HL-60/S4 treated with phorbol 12-myristate 13-acetate at 8.2 ng/mL for 4 days and 3 days (cell line): ENCODE results near the gene GRAMD4.

Experiments used
- in situ Hi-C: fragments of 300-500 bp; cut with MboI; formaldehyde crosslinking; loops from 2 replicates; pipeline ENCODE4 v1.15.0; 2022; ENCODE audit warnings: low sequenced_read_pairs

Gene GRAMD4

DNA sequence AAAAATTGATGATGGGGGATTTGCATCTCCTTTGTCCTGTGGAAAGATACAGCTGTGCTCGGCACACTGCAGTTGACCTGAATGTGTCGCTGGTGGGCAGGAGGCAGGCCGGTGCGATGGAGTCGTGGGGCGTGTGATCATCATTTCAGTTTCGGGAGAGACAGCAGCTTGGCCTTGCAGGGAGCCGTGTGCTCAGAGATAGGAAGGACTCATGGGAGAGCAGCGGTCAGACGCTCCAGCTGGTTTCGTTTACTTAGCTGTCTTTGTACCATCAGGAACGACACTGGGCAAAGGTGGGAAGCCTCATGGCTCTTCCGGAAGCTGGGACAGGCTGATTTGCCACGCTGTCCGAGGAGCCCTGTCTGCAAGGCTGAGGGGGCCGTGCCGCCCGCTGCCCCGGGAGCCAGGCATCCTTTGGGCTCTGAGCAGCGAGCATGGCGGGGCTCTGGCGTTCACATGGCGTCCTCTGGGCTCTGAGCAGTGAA is 32.7 kb downstream of the GRAMD4 start:
- in situ Hi-C loops, result no loop called here

DNA sequence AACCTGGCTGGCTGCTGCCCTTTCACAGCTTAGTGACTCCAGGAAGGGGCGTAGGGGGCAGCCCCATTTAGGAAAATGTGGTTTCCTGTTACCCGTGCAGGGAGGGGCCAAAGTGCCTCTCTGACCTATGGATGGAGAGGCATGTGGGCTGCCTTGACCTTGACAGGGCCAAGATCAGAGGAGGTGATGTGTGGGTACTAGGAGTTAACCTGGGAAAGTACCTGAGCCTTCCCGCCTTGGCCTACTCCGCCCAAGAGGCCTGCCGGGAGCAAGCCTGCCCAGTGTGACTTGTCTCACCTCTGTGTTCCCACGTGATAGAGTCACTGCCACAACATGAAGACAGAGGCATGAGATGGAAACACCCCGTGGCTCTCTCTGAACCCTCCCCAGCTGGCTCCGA is 33.4 kb downstream of the GRAMD4 start:
- in situ Hi-C loops, result no loop called here

DNA sequence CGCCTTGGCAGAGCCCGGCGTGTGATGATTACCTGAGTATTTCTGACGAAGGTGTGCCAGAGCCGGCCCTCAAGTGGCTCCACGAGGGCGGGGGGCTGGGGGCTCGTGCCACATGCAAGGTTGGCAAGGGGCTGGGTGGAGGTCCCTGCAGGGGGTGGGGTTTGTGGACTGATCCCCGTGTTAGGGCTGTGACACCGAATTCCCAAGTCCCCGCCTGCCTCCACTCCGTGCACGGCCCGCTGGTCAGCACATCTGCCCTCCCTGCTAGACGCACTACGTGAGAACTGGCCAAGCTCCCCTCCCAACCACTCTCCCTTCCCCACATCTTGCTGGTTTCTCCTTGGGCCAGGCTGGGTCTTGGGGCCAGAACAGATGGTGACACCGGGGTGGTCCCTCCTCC is 34.2 kb downstream of the GRAMD4 start:
- in situ Hi-C loops, result no loop called here

DNA sequence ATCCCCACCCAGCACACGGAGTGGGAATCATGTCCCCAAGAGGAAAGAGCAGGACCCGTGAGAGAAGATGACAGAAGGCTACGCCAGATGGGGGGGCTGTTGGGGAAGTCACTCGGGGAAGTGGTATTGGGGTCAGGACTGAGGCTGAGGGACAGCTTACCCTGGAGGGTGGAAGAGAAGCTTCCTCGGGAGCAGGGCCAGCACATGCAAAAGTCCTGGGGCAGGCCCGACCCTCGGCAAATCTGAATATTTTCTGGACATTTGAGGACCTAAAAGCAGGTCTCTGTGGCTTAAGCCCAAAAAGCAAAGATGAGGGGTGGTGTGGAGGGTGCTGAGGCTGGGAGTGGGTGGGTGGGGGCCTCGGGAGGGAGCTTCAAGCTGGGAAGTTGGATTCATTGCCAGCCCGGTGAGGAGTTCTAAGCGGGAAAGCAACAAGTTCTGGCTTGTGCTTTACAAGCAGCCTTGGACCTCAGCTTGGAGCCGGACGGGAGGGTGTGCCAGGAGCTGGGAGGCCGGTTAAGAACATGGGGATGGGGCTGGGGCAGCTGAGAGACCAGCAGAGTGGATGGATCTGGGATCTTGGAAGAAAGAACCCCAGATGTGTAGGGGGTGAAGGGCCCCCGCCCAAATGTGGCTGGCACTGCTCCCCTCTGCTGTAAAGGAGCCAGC is 34.9 kb downstream of the GRAMD4 start:
- in situ Hi-C loops, result no loop called here

DNA sequence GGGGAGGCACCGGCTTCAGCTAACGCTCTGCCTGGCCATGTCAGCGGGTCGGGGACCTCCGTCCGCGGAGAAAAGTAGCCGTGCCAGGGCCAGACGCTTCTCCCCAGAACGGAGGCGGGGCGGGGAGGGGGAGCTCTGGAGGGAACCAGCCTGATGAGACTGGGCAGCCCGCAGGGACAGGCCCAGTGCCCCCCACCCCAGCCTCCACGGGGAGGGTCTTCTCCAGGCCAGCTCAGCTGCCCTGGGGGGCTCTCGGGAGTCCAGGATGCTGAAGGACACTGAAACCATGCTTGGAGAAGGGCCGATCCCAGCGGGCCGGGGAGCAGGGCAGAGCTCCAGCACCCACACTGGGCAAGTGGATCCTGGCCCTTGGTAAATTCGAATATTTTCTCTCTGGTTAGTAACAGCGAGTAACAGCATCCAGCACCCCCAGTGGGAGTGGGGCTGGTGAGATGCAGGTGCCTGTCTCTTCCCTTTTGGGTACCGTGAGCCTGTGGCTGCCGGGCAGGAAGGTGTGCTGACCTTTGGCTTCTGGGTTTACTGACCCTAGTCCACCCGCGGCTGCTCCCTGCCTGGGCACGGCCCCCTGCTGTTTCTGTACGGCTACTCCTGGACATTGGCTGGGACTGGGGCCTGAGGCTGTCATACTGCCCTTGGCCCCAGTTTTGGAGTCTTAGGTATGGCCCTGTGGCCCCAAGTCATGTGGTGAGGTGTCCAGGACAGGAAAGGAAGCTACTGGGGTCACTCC is 35.8 kb downstream of the GRAMD4 start:
- in situ Hi-C loops, result no loop called here

DNA sequence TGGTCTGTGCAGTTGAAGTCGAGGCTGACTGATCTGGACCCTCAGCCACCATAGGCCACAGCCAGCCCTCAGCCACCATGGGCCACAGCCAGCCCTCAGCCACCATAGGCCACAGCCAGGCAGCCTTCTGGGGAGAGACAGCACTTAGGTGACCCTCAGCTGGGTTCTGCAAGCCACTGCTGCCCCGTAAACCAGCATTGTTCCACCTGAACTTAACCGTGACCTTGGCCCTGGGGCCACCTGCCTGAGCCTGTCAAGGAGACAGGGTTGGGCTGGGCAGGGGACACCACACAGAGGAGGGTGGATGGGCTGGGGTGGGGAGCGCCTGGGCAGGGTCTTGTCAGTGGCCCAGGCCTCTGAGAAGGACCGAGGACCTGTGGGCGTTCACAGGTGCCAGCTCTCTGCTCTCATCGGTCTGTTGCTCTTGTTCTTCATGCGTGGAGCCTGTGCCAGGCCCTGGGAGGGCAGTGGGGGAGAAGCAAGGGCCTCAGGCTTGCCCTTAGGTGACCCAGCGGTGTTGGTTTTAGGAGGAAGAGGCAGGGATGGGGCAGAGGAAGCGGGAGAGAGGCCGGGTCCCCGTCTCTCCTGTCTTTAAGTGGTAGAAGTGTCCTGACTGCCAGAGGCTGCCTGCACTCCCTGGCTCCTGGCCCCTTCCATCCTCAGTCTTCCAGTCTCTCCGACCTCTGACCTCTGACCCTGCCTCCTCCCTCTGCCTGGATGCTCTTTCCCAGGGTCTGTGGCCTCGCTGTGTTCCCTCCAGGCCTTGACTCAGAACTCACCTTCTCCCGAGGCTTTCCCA is 36.9 kb downstream of the GRAMD4 start:
- in situ Hi-C loops, result no loop called here

DNA sequence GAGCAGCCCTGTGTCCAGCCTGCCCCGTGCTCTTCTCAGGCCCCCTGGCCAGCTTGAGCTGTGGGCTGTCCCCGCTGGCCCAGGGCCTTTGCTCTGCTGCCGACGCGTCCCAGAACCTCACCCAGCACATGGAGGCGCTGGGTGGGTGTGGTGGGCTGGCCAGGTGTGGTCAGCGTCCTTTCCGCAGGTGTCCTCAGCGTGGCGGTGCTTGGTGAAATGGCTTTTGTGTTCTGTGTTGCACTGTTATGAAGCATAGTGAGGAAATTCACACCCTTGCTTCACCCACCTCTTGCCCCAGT is 37.4 kb downstream of the GRAMD4 start:
- in situ Hi-C loops, result no loop called here

DNA sequence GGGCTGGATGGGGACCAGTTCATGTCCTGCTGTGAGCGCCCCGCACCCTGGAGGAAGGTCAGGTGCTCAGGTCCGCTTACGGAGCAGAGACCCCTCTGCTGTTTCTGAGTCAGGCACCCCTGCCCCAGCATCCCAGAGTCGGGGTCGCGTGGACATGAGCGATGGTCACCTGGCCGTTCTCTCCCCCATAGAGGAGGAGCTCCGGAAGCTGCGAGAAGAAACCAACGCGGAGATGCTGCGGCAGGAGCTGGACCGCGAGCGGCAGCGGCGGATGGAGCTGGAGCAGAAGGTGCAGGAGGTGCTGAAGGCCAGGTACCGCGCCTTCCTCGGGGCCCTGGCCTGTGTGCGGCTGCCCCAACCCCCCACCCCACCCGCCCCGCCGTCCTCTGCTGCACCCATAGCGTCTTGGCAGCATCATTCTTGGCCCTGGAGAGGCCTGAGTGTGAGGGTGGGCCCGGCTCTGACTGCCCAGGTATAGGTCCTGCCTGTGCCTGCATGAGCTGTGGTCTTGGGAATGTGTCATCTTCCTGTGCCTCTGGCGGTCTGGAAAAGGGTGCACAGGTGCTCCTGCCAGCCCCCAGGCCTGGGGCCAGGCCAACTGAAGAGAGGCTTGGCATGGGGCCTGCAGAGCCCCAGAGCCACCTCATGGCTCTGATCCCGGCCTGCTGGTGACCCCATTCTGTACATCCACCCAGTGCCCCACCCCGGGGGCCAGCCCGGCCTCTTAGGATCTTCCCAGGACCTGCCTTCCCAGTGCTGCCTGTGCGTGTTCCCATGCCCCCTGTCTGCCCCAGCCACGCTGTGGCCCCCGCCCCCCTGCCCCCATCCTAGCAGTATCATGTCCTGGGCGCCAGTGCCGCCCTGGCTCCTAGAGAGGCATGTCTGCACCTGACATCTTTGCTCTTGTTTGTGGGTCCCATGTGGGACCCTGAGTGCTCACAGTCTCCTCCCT is 38.1 kb downstream of the GRAMD4 start:
- in situ Hi-C loops, result no loop called here

DNA sequence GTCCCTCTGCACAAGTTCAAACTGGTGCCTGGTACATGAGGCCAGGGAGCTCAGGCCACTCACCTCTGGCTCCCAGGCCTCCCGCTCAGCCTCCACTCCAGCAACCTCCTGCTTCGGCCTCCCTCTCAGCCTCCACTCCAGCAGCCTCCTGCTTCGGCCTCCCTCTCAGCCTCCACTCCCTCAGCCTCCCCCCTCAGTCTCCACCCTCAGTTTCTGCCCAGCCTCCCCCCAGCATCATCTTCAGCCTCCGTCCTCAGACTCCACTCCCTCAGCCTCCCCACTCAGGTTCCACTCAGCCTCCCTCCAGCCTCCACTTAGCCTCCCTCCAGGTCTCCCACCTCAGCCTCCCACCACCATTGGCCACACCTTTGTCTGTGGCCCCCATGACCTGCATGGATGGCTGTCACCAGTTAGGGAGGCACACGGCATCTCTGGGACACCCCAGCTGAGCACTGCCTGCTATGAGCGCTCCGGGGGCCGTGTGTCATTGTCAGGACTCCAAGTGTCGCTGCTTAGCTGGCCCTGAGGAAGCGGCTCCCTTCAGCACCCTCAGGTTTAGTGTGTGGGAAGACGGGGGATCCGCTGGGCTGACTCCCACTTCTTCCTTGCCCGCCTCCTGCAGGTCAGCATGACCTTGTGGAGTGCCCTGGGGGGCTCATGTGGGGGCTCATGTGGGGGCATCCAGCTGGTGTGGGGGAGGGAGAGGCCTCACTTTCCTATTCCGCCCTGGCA is 39.0 kb downstream of the GRAMD4 start:
- in situ Hi-C loops, result no loop called here

DNA sequence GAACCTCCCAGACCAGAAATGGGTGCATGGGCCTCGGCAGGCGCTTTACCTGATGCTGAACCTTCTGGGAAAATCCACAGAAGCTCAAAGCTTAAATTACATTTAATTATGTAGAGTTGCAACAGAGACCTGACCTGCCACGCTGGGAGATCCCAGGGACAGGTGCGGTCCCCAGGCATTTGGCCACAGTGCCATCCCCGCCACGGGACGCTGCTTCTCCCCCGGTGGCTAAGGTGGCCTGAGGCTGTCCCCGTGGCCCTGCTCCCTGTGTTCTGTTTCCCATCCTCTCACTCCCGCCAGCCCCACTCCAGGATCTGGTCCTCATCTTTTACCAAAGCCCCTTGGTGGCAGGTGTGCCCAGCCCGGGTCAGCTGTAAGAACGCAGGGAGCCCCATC is 39.6 kb downstream of the GRAMD4 start:
- in situ Hi-C loops, result no loop called here

DNA sequence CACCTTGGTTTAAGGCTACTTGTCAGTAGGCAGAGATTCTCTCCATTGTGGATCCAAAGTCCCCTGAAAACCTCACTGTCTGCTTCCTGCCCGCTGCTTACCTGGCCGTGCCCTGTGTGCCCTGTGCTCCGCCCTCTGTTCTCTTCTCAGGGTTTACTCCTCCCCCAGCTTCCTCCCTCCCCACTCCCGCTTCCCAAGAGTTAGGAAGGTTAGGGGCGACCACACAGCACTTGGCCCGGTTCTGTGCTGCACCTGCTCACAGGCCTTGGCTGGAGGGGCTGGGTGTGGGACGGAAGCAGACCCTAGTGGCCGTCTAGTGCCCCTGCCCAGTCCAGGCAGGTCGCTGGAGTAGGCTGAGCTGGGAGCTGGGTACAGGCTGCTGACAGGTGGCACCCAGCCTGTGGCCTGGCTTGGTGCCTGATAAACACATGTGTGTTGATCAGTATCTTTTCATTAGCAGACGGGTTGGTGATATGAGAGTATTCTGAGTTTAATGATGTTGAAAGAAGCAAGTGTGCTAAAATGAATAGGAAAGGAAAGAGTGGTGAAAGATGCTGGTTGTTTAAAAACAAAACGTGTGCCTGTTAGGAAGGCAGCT is 40.5 kb downstream of the GRAMD4 start:
- in situ Hi-C loops, result no loop called here

DNA sequence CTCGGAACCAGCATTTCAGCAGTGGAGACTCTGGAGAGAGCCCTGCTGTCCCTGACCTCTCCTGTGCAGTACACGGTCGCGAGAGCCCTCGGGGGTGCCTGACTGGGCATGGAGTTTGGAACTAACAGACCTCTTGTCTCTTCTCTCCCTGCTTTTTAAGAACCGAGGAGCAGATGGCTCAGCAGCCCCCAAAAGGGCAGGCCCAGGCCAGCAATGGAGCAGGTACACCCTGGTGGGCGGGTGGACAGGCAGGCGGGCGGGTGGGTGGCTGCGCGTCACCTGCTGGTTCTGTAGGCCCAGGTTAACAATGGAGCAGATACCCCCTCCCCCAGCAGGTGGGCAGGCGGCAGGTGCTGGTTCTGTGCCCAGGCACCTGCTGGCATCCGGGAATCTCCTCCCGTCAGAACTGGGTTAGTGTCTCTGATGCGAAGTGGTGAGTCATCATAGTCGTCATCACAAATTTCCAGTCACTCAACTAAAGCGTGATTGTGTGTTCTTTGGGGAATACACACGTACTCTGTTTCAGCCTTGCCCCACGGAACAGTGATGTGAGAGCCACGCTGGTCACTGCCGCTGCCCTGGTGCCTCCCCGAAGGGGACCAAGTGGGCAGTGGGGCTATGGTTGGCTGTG is 41.1 kb downstream of the GRAMD4 start:
- in situ Hi-C loops, result no loop called here

DNA sequence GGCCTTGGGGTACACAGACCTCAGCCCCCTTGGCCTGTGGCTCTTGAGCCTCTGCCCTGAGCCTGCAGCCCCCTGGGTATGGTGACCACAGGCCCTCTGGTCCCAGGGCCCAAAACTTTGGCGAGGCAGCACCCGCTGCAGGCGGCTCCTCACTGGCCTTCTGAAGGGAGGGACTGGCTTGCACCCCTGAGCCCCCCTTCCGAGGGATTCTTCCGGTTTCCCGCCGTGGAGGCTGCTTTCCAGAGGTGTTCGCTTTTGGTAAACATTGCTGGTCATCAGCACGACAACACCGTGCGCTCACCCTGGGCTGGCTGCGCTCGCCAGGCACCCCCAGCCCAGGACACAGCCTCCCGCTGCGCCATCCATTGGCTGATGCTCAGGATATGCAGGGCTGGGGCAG is 42.0 kb downstream of the GRAMD4 start:
- in situ Hi-C loops, result no loop called here

DNA sequence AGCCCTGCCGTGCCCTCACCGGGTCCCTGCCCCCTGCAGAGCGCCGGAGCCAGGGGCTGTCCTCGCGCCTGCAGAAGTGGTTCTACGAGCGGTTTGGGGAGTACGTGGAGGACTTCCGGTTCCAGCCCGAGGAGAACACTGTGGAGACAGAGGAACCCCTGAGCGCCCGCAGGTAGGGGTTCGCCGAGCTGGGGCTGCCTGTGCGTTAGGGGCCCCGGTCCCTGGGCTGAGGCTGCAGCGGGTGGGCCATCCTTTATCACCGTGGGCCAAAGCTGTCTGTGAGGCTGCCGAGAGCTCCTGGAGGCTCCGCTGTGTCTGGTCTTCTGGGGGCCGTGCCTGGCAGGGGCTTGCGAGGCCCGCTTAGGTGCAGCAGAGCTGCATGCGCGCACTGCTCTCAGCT is 42.8 kb downstream of the GRAMD4 start:
- in situ Hi-C loops, result no loop called here

DNA sequence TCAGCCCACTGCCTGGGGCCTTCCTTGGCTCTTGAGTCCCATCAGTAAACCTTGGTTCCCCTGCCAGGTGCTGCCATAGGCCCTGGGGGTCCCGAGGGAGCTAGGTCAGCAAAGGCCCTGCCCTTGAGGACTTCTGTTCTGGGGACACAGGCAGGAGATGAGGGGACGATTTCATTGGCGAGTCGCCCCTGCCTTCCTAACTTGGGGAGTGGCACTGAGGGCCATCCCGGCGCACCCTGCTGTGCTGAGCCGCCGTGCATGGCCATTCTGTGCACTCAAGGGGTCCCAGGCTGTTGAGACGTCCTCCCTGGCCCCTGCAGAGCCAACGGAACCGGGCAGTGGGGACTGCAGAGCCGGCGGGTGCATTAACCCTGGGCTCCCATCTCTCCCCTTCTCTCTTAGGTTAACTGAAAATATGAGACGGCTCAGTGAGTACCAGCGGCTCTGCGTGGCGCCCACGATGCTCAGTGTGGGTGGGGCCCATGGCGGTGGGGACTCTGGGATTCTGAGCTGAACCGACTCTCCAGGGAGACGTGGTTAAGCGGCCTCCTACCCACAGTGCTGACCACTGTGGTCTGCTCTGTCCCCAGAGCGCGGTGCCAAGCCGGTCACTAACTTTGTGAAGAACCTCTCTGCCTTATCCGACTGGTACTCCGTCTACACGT is 43.4 kb downstream of the GRAMD4 start:
- in situ Hi-C loops, result no loop called here

DNA sequence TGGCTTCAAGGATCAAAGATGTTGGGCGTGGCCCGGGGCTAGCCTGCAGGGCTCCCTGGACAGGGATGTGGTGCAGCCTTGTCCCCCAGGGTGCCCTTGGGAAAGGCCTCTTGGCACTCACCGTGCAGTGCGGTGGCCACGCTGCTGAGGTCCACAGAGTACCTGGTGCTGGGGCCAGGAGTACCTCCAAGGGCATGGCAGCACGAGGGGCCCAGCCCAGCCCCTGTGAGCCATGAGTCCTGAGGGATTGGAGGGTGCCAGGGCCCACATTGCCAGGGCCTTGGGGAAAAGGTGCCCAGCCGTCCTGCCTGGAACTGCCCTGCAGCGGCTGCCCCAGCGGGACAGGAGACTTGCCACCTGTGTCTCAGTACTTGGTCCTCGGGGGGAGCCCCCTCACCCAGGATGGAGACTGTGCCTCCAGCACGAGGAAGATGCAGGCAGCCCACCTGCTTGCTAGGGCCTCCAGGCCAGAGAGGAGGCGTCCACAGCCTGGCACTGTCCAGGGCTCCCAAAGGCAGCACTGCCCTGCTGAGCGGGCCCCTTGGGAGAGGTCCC is 44.2 kb downstream of the GRAMD4 start:
- in situ Hi-C loops, result no loop called here

DNA sequence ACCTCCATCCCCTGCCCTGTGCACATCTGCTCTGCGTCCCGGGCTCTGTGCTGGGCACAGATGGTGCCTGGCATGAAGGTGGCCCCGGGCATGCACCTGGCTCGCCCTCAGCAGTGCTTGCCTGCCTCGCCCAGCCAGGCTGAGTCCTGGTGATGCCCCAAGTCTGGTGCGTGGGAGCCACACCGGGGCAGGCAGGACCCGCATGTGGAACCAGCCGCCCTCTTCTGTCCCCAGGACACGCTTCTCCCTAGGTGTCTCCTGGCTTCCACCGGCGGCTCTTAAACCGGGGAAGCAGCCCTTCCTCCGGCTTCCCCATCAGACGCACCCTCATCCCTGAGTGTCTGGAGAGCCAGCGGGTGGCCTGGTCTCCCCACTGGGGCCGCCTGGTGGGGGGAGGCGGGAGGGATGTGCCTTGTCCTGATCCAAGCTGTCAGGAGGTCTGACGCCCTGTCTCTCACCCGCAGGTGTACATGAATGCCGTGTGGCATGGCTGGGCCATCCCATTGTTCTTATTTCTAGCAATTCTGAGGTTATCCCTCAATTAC is 45.0 kb downstream of the GRAMD4 start:
- in situ Hi-C loops, result no loop called here

DNA sequence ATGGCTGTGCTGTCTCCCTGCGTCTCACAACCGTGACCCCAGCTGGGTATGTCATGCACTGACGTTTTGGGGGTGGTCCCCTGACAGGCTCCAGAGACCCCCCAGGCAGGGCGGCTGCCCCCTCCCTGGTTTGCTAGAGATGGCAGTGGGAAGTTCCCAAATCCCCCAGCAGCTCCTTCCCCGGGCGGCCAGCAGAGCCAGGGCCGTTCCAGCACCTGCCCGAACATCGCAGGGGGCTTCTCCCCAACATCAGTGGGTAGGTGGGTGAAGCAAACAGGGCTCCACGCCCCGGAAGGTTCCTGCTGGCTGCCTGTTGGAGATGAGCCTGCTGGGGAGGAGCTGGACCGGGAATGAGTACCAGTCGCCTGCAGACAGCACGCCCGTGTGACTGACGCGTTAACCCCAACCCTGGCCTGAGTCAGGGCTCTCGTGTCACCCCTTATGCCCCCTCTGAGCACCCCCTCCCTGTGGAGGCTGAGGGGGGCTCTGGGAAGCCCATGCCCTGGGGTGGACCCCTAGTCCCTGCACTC is 45.6 kb downstream of the GRAMD4 start:
- in situ Hi-C loops, result no loop called here
